Upper lobe of left lung (tissue), 6 donors: Measurements from ENCODE around the gene LRRC26. TPM values are rescaled to one million over a fixed set of nuclear protein-coding genes. Genes with fewer than 3 reads are reported as not detected.
A peak's percentile ranks its signal among the peaks of the same experiment; 100 is the strongest.

Source experiments
- ATAC-seq, 2 donors: fragments of 200-7000 bp; cut with Tn5 transposase; one replicate each; pipeline ENCODE4 v1.9.1; 2022; ENCODE audit warnings: mild to moderate bottlenecking in 2 of 2, moderate library complexity in 2 of 2; ENCODE audit not compliant: low FRiP score in 2 of 2
- DNase-seq, 2 donors: peaks; one replicate each; pipeline ENCODE4 v3.0.0-alpha.2; 2019 to 2020
- H3K27ac ChIP-seq, 4 donors: fragments of 200-600 bp; sonication (generic); one replicate each; pipeline ENCODE4 v1.5.1; 2016 to 2019
- H3K27me3 ChIP-seq, 4 donors: fragments of 200-600 bp; sonication (generic); one replicate each; pipeline ENCODE4 v1.5.1; 2017 to 2019
- H3K36me3 ChIP-seq, 4 donors: fragments of 200-600 bp; sonication (generic); one replicate each; pipeline ENCODE4 v1.5.1; 2016 to 2019
- H3K4me1 ChIP-seq, 4 donors: fragments of 200-600 bp; sonication (generic); one replicate each; pipeline ENCODE4 v1.5.1; 2018 to 2019
- H3K4me3 ChIP-seq, 4 donors: fragments of 200-600 bp; sonication (generic); one replicate each; pipeline ENCODE4 v1.5.1; 2017 to 2019; ENCODE audit warnings: mild to moderate bottlenecking in 2 of 4, moderate library complexity in 1 of 4
- H3K9me3 ChIP-seq, 4 donors: fragments of 200-600 bp; sonication (generic); one replicate each; pipeline ENCODE4 v1.5.1; 2018 to 2019
- CTCF ChIP-seq, 6 experiments: fragments of 450-650 bp in 4 of 6; fragments of 200-600 bp in 2 of 6; sonication (generic) in 2 of 6; IDR thresholded peaks; one replicate each; pipeline ENCODE4 v1.5.1; 2016 to 2019; ENCODE audit warnings: antibody characterized with exemption in 6 of 6
- EP300 ChIP-seq, 4 donors: sonication (generic); formaldehyde crosslinking; IDR thresholded peaks; one replicate each; pipeline ENCODE4 v1.5.1; 2017; ENCODE audit warnings: antibody characterized with exemption in 4 of 4, control low read depth in 2 of 4
- POLR2A ChIP-seq, 4 donors: fragments of 450-650 bp; IDR thresholded peaks; one replicate each; pipeline ENCODE4 v1.5.1; 2016 to 2017; ENCODE audit warnings: antibody characterized with exemption in 4 of 4, mild to moderate bottlenecking in 2 of 4
- POLR2AphosphoS5 ChIP-seq, 2 donors: sonication (generic); formaldehyde crosslinking; IDR thresholded peaks; one replicate each; pipeline ENCODE4 v1.5.1; 2017; ENCODE audit warnings: antibody characterized with exemption in 2 of 2
- WGBS, 2 donors: methylation state at CpG; one replicate each; pipeline ENCODE4 v1.1.5; 2017 to 2018; 5-methylcytosine and 5-hydroxymethylcytosine counted together
- total RNA-seq, 6 donors: library from RNA; depleted of rRNA in 4 of 6; stranded (reverse); fragments of >200 nt in 4 of 6; gene quantifications; one replicate each; pipeline versions ENCODE4 v1.1.0 to v1.2.1, GENCODE V29; 2016 to 2021
- donor health status: DM: no; HTN: no; CAD: no; lungs with moderate emphysema.
- donor health status: DM: no; HTN: yes; CAD: no; lungs with severe emphysema.

The LRRC26 gene
- total RNA-seq, 6 donors from 2014 or later: 0.46 to 6.3 (median 1.7) TPM; not detected in 2

- Histone ChIP-seq H3K27me3 (peaks cover 4 to 29% (median 19%) of the 10 kb centered on the region in 4 donors), H3K27ac (no peak overlapping the region), H3K4me1 (peaks cover 18 to 29% (median 27%) of the 10 kb centered on the region in 4 donors), H3K9me3 (no peaks in the 10 kb centered on the region), H3K36me3 (peaks cover 0 to 8% (median 5%) of the 10 kb centered on the region in 4 donors), H3K4me3 (no peak overlapping the region)
- no peak for ATAC-seq
- 51 to 59% methylated on average over 16 to 21 of the region's 21 CpGs for WGBS, 2 donors
- TF ChIP-seq POLR2A (IDR thresholded peaks at IDR 0.05) (no peak), CTCF (IDR thresholded peaks at IDR 0.05) (no peak), POLR2AphosphoS5 (IDR thresholded peaks at IDR 0.05) (no peak), EP300 (IDR thresholded peaks at IDR 0.05) (no peak)
- DNase-seq: peak in 1 of 2 donors; percentile 52
These were observed 3.3 kb upstream of the LRRC26 start for GRCh38 chr9:137172901-137173795.

DNA sequence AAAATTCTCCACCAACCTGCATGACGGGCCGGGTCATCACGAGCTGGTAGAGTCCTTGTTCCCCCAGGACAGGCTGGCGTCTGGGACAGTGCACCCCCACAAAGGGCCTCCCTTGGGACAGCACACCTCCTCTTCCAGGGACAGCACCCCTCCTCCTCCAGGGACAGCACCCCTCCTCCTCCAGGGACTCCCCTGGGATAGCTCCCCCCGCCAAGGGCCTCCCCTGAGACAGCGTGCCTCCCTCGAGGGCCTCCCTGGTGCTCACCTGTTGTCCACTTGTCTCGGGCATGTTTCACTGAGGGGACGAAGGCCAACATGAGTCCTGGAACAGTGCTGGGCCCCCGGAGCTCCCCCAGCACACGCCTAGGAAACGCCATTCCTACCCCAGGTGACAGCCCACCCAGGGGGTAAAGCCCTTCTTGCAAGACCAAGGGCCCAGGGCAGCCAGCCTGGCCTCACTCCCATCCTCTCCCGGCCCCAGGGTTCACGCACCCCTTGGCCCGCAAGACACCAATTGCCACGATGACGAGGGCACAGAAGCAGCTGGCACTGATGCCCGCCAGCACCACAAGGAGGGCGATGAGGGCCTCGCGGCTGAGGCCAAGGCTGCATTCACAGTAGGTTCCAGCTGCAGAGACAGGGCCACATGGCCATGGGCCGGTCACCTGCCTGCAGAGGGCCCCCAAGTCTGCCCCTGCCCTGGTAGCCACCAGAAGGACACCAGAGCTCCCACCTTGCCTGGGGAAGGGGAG, 1.5 kb upstream of the LRRC26 start:
- Histone ChIP-seq H3K4me1 (peaks cover 30 to 44% (median 35%) of the 10 kb centered on the region in 4 donors), H3K36me3 (no peaks in the 10 kb centered on the region), H3K4me3 (no peak overlapping the region), H3K9me3 (no peaks in the 10 kb centered on the region), H3K27me3 (peaks cover 8 to 47% (median 36%) of the 10 kb centered on the region in 4 donors), H3K27ac (no peak overlapping the region)
- TF ChIP-seq POLR2AphosphoS5 (IDR thresholded peaks at IDR 0.05): no peak
- TF ChIP-seq POLR2A (IDR thresholded peaks at IDR 0.05): no peak
- 78 to 82% methylated on average over 5 to 17 of the region's 22 CpGs for WGBS, 2 donors
- ATAC-seq (no peak), DNase-seq (peak in 1 of 2 donors; percentile 64)

GRCh38 chr9:137170486-137171148, 766 bp upstream of the LRRC26 start:
- H3K27ac ChIP-seq: no peak overlapping the region
- TF ChIP-seq CTCF (IDR thresholded peaks at IDR 0.05): no peak
- no peak for TF ChIP-seq POLR2A (IDR thresholded peaks at IDR 0.05)
- TF ChIP-seq EP300 (IDR thresholded peaks at IDR 0.05): no peak
- TF ChIP-seq POLR2AphosphoS5 (IDR thresholded peaks at IDR 0.05): no peak
- 43 to 44% methylated on average over 4 to 13 of the region's 14 CpGs for WGBS, 2 donors

GRCh38 chr9:137168904-137169856, 671 bp downstream of the LRRC26 start:
- Histone ChIP-seq H3K4me1 (peaks cover 25 to 38% (median 30%) of the 10 kb centered on the region in 4 donors), H3K4me3 (peak overlapping the region in 3 of 4 donors; percentile 28 to 43 (median 42)), H3K9me3 (no peaks in the 10 kb centered on the region), H3K27ac (no peak overlapping the region), H3K27me3 (peaks cover 8 to 69% (median 54%) of the 10 kb centered on the region in 4 donors), H3K36me3 (no peaks in the 10 kb centered on the region)
- ATAC-seq: peak in 1 of 2 donors; percentile 9
- 0% methylated on average over 34 to 74 of the region's 124 CpGs for WGBS, 2 donors
- peak in 1 of 2 donors; percentile 91 for DNase-seq
- TF ChIP-seq POLR2AphosphoS5 (IDR thresholded peaks at IDR 0.05) (no peak), EP300 (IDR thresholded peaks at IDR 0.05) (no peak), CTCF (IDR thresholded peaks at IDR 0.05) (no peak), POLR2A (IDR thresholded peaks at IDR 0.05) (no peak)

More at GRCh38 chr9:137170486-137171148, 766 bp upstream of the LRRC26 start:
- Histone ChIP-seq H3K36me3 (no peaks in the 10 kb centered on the region), H3K4me1 (peaks cover 30 to 44% (median 35%) of the 10 kb centered on the region in 4 donors), H3K9me3 (no peaks in the 10 kb centered on the region), H3K27me3 (peaks cover 8 to 54% (median 43%) of the 10 kb centered on the region in 4 donors), H3K4me3 (no peak overlapping the region)
- DNase-seq (no peak), ATAC-seq (no peak)
